Activated CD4-positive, alpha-beta T cell treated with anti-CD3 and anti-CD28 coated beads, Interleukin-2, Interleukin-4, amounts not matched to agents 100 ng/mL and 50 ng/mL, durations not matched to agents 16 hours and 8 hours (primary cell): ENCODE data around the gene GPBP1L1.
"Not testable (repeated sequence)": the region's sequence is repeated elsewhere in the genome, so short reads cannot be mapped to it uniquely, and the experiment has no call there.

Experiments used
- DNase-seq: peaks from one replicate; pipeline ENCODE4 v3.0.0-alpha.2; 2020; ENCODE audit warnings: low spot score

The GPBP1L1 gene

GRCh38 chr1:45640293-45640692, 46.0 kb downstream of the GPBP1L1 start:
- DNase-seq = no peak

- DNase-seq = no peak
Observed at GRCh38 chr1:45635211-45635610, 51.1 kb downstream of the GPBP1L1 start.

- no peak for DNase-seq
Observed at GRCh38 chr1:45630429-45630828, 55.9 kb downstream of the GPBP1L1 start.

GRCh38 chr1:45629035-45629434, 57.3 kb downstream of the GPBP1L1 start:
- no peak for DNase-seq

GRCh38 chr1:45623972-45624371, 62.4 kb downstream of the GPBP1L1 start, which contains the start of gene CCDC17:
Gene CCDC17 (minus strand): TSS chr1:45624054. CDS start chr1:45623909, 145 bp downstream.
- DNase-seq = no peak

- DNase-seq = no peak
Observed at GRCh38 chr1:45622524-45623394, 63.6 kb downstream of the GPBP1L1 start.

- no peak for DNase-seq
Observed at GRCh38 chr1:45621895-45622523, 64.3 kb downstream of the GPBP1L1 start.

GRCh38 chr1:45621501-45621836, 64.9 kb downstream of the GPBP1L1 start:
- DNase-seq = no peak

- DNase-seq = no peak
Observed at GRCh38 chr1:45620588-45621500, 65.5 kb downstream of the GPBP1L1 start.

- DNase-seq = no peak
Observed at GRCh38 chr1:45619149-45619921, 67.0 kb downstream of the GPBP1L1 start.

GRCh38 chr1:45617618-45618017, 68.7 kb downstream of the GPBP1L1 start:
- DNase-seq = no peak

GRCh38 chr1:45615885-45616284, 70.4 kb downstream of the GPBP1L1 start:
- no peak for DNase-seq

GRCh38 chr1:45612941-45613579, 73.3 kb downstream of the GPBP1L1 start:
- no peak for DNase-seq

GRCh38 chr1:45610589-45611226, 75.6 kb downstream of the GPBP1L1 start:
- no peak for DNase-seq

- DNase-seq = no peak
Observed at GRCh38 chr1:45608175-45609156, 77.9 kb downstream of the GPBP1L1 start.

GRCh38 chr1:45607404-45608074, 78.8 kb downstream of the GPBP1L1 start:
- no peak for DNase-seq

- DNase-seq = no peak
Observed at GRCh38 chr1:45604239-45604638, 82.1 kb downstream of the GPBP1L1 start.

- not testable (repeated sequence) for DNase-seq
Observed at GRCh38 chr1:45596765-45597164, 89.6 kb downstream of the GPBP1L1 start.

- DNase-seq = no peak
Observed at GRCh38 chr1:45594412-45594811, 91.9 kb downstream of the GPBP1L1 start.
